ENCODE measurements around the gene BMF. TPM values are rescaled to one million over a fixed set of nuclear protein-coding genes. Genes with fewer than 3 reads are reported as not detected.

BMF gene
- total RNA-seq, 2 experiments from 2014 or later, result 7.6 to 8.4 TPM

- peaks cover 86% of the 10 kb centered on the region for H3K4me1 Mint-ChIP-seq
- peaks cover 4% of the 10 kb centered on the region for H3K36me3 Mint-ChIP-seq (ENCODE audit: low read depth)
- no peaks in the 10 kb centered on the region for H3K27me3 Mint-ChIP-seq
- intact Hi-C loops (cut with DNase I, micrococcal nuclease), result no loop called here
- ATAC-seq (no peak), DNase-seq (no peak)
- peak overlapping the region; percentile 13 for H3K27ac Mint-ChIP-seq
- H3K4me3 Mint-ChIP-seq, result no peak overlapping the region
- H3K9me3 Mint-ChIP-seq (ENCODE audit: low read depth), result no peaks in the 10 kb centered on the region
- POLR2A ChIA-PET, result interaction anchor here (1.7 kb wide), 1 partner anchor 45 kb away, joined by 3 read pairs; no protein-coding TSS in a partner anchor
- CTCF ChIA-PET, result interaction anchor here (0.6 to 1.6 kb wide), 7 partner anchors 46 to 298 kb away, joined by 3 to 7 read pairs (median 4); no protein-coding TSS in a partner anchor
Measured at GRCh38 chr15:40051616-40052415, 56.9 kb downstream of the BMF start.

- peaks cover 4% of the 10 kb centered on the region for H3K36me3 Mint-ChIP-seq (ENCODE audit: low read depth)
- DNase-seq (no peak), ATAC-seq (no peak)
- peaks cover 90% of the 10 kb centered on the region for H3K4me1 Mint-ChIP-seq
- H3K4me3 Mint-ChIP-seq, result no peak overlapping the region
- POLR2A ChIA-PET, result no interaction called here
- H3K27me3 Mint-ChIP-seq, result no peaks in the 10 kb centered on the region
- H3K9me3 Mint-ChIP-seq (ENCODE audit: low read depth), result no peaks in the 10 kb centered on the region
- intact Hi-C loops (cut with DNase I, micrococcal nuclease), result no loop called here
- H3K27ac Mint-ChIP-seq, result no peak overlapping the region
- CTCF ChIA-PET, result interaction anchor here (1.0 to 1.3 kb wide), 2 partner anchors 47 to 240 kb away, joined by 3 to 4 read pairs; no protein-coding TSS in a partner anchor
Measured at GRCh38 chr15:40050788-40051470, 57.8 kb downstream of the BMF start.

- Mint-ChIP-seq H3K27me3 (no peaks in the 10 kb centered on the region), H3K9me3 (ENCODE audit: low read depth) (no peaks in the 10 kb centered on the region), H3K4me1 (peaks cover 90% of the 10 kb centered on the region), H3K27ac (peak overlapping the region; percentile 65), H3K36me3 (ENCODE audit: low read depth) (peaks cover 4% of the 10 kb centered on the region), H3K4me3 (no peak overlapping the region)
- ChIA-PET CTCF (interaction anchor here (0.6 to 5.7 kb wide), 11 partner anchors 9 to 276 kb away, joined by 3 to 110 read pairs (median 4); partner anchors contain the start of genes BMF, BUB1B and EIF2AK4), POLR2A (interaction anchor here (0.6 to 3.8 kb wide), 3 partner anchors 48 to 67 kb away, joined by 3 to 20 read pairs (median 4); no protein-coding TSS in a partner anchor)
- ATAC-seq (no peak), DNase-seq (no peak)
- intact Hi-C loops (cut with DNase I, micrococcal nuclease), result loop anchor here in 1 of 2 experiments (5.0 kb wide), 2 partner anchors 168 to 273 kb away; partner anchors contain the start of gene INAFM2
Measured at GRCh38 chr15:40048926-40049475, 59.7 kb downstream of the BMF start.

- peaks cover 84% of the 10 kb centered on the region for H3K4me1 Mint-ChIP-seq
- no peaks in the 10 kb centered on the region for H3K9me3 Mint-ChIP-seq (ENCODE audit: low read depth)
- no peaks in the 10 kb centered on the region for H3K27me3 Mint-ChIP-seq
- intact Hi-C loops (cut with DNase I, micrococcal nuclease), result loop anchor here in 1 of 2 experiments (5.0 kb wide), 2 partner anchors 169 to 274 kb away; partner anchors contain the start of gene INAFM2
- ATAC-seq (no peak), DNase-seq (peak; percentile 43)
- H3K36me3 Mint-ChIP-seq (ENCODE audit: low read depth), result peaks cover 4% of the 10 kb centered on the region
- peak overlapping the region; percentile 35 for H3K4me3 Mint-ChIP-seq
- peak overlapping the region; percentile 96 for H3K27ac Mint-ChIP-seq
- POLR2A ChIA-PET, result interaction anchor here (0.5 to 3.8 kb wide), 7 partner anchors 13 to 714 kb away, joined by 3 to 20 read pairs (median 4); no protein-coding TSS in a partner anchor
- CTCF ChIA-PET, result interaction anchor here (0.7 to 5.7 kb wide), 16 partner anchors 7 to 231 kb away, joined by 3 to 110 read pairs (median 5); partner anchors contain the start of genes BMF and BUB1B
Measured at GRCh38 chr15:40048211-40048792, 60.4 kb downstream of the BMF start.

- CTCF ChIA-PET, result interaction anchor here (0.5 to 5.7 kb wide), 19 partner anchors 8 to 261 kb away, joined by 3 to 110 read pairs (median 5); partner anchors contain the start of genes BMF and BUB1B
- Mint-ChIP-seq H3K4me3 (peak overlapping the region; percentile 35), H3K36me3 (ENCODE audit: low read depth) (peaks cover 4% of the 10 kb centered on the region), H3K27me3 (no peaks in the 10 kb centered on the region), H3K9me3 (ENCODE audit: low read depth) (no peaks in the 10 kb centered on the region), H3K27ac (peak overlapping the region; percentile 96), H3K4me1 (peaks cover 78% of the 10 kb centered on the region)
- intact Hi-C loops (cut with DNase I, micrococcal nuclease), result loop anchor here (1.0 to 5.0 kb wide), 6 partner anchors 8 to 275 kb away; partner anchors contain the start of genes BUB1B (in 1 of the 2), INAFM2 (in 1 of the 2) and SRP14 (in 1 of the 2)
- ATAC-seq, result peak; percentile 77
- POLR2A ChIA-PET, result interaction anchor here (0.5 to 3.8 kb wide), 12 partner anchors 12 to 714 kb away, joined by 3 to 20 read pairs (median 4); partner anchors contain the start of genes BMF and INAFM2
- DNase-seq, result peak; percentile 86
Measured at GRCh38 chr15:40047415-40048210, 61.1 kb downstream of the BMF start.

GRCh38 chr15:40046721-40047414, 61.8 kb downstream of the BMF start:
- ChIA-PET CTCF (interaction anchor here (0.5 to 5.7 kb wide), 18 partner anchors 9 to 262 kb away, joined by 3 to 110 read pairs (median 5); partner anchors contain the start of genes BMF and BUB1B), POLR2A (interaction anchor here (0.5 to 3.8 kb wide), 9 partner anchors 12 to 276 kb away, joined by 3 to 20 read pairs (median 5); partner anchors contain the start of genes BMF and INAFM2)
- Mint-ChIP-seq H3K9me3 (ENCODE audit: low read depth) (no peaks in the 10 kb centered on the region), H3K4me1 (peaks cover 70% of the 10 kb centered on the region), H3K4me3 (no peak overlapping the region), H3K36me3 (ENCODE audit: low read depth) (peaks cover 4% of the 10 kb centered on the region), H3K27ac (peak overlapping the region; percentile 96), H3K27me3 (no peaks in the 10 kb centered on the region)
- DNase-seq, result peak; percentile 47
- intact Hi-C loops (cut with DNase I, micrococcal nuclease), result loop anchor here (1.0 to 5.0 kb wide), 6 partner anchors 8 to 275 kb away; partner anchors contain the start of genes BUB1B (in 1 of the 2), INAFM2 (in 1 of the 2) and SRP14 (in 1 of the 2)
- peak; percentile 36 for ATAC-seq

GRCh38 chr15:40045572-40046217, 63.0 kb downstream of the BMF start:
- Mint-ChIP-seq H3K4me3 (no peak overlapping the region), H3K27me3 (no peaks in the 10 kb centered on the region), H3K4me1 (peaks cover 75% of the 10 kb centered on the region), H3K36me3 (ENCODE audit: low read depth) (peaks cover 4% of the 10 kb centered on the region), H3K9me3 (ENCODE audit: low read depth) (no peaks in the 10 kb centered on the region), H3K27ac (peak overlapping the region; percentile 47)
- CTCF ChIA-PET, result interaction anchor here (0.5 to 5.7 kb wide), 33 partner anchors 8 to 1594 kb away, joined by 3 to 110 read pairs (median 4); partner anchors contain the start of genes BMF, BUB1B, INAFM2 and PLCB2
- POLR2A ChIA-PET, result interaction anchor here (0.5 to 0.8 kb wide), 3 partner anchors 64 to 422 kb away, joined by 3 to 5 read pairs (median 4); partner anchors contain the start of gene BMF
- ATAC-seq (no peak), DNase-seq (no peak)
- intact Hi-C loops (cut with DNase I, micrococcal nuclease), result loop anchor here (1.0 to 5.0 kb wide), 7 partner anchors 63 to 277 kb away; partner anchors contain the start of genes BUB1B (in 2 of the 2), BMF (in 1 of the 2) and INAFM2 (in 1 of the 2)

GRCh38 chr15:40044717-40045571, 63.7 kb downstream of the BMF start:
- ChIA-PET CTCF (interaction anchor here (0.5 to 5.7 kb wide), 37 partner anchors 8 to 1594 kb away, joined by 3 to 110 read pairs (median 4); partner anchors contain the start of genes ANKRD63, BMF, BUB1B and INAFM2), POLR2A (interaction anchor here (0.6 to 0.8 kb wide), 2 partner anchors 64 to 421 kb away, joined by 3 to 5 read pairs; partner anchors contain the start of gene BMF)
- Mint-ChIP-seq H3K36me3 (ENCODE audit: low read depth) (peaks cover 3% of the 10 kb centered on the region), H3K27me3 (no peaks in the 10 kb centered on the region), H3K4me1 (peaks cover 76% of the 10 kb centered on the region), H3K27ac (peak overlapping the region; percentile 47), H3K9me3 (ENCODE audit: low read depth) (no peaks in the 10 kb centered on the region), H3K4me3 (peak overlapping the region; percentile 46)
- intact Hi-C loops (cut with DNase I, micrococcal nuclease), result loop anchor here (1.0 to 5.0 kb wide), 6 partner anchors 63 to 277 kb away; partner anchors contain the start of genes BMF (in 1 of the 2), BUB1B (in 1 of the 2) and INAFM2 (in 1 of the 2)
- peak; percentile 75 for ATAC-seq
- peak; percentile 94 for DNase-seq

Data from activated CD4-positive, alpha-beta T cell treated with anti-CD3 and anti-CD28 coated beads for 36 hours (primary cell).